NK-92 treated with Interleukin-12 subunit alpha and Interleukin-12 subunit beta, amount 100 ng/mL, for 24 hours (cell line): ENCODE data around the gene SARDH.
"Not testable (repeated sequence)": the region's sequence is repeated elsewhere in the genome, so short reads cannot be mapped to it uniquely, and the experiment has no call there.

Source experiments
- DNase-seq: peaks from one replicate; lab custom pipeline; 2025; lab: John Stamatoyannopoulos, UW

SARDH gene

GRCh38 chr9:133775951-133776905 lies 38.1 kb upstream of the SARDH start:
- DNase-seq = no peak

DNA sequence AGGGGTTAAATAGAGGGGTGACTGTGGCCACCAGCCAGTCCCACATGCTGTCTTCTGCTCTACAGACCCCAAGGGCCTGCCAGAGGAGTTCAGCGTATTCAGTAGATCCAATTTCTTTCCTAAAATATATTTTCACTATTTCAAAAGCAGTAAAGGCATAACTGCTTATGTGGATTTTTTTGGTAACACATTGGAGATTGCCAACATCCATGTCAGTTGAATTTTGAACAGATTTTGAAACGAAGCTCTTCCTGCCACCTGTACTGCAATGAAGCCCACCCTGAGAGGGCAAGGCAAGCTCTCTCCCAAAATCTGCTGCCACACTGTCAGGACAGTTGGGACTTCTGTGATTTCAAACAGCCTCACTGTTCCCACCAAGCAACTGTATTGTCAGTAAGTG lies 37.1 kb upstream of the SARDH start:
- no peak for DNase-seq

DNA sequence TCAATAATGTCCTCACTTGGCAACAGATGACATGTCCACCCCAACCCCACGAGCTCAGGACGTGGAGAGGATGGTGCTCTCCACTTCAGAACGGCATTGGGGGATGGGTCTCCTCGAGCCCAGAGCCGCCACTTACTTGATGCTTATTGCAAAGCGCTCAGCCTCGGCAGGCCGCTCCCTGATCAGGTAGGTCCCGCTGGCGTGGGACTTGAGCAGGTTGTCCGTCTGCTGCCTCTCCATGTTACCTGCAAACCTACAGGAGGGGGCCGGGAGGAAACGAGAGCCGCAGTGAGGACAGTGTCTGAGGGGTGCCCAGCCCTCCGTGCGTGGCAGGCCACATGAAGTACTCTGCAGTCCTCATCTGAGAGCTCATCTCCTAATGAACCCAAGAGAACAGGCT lies 36.6 kb upstream of the SARDH start:
- DNase-seq = no peak

DNA sequence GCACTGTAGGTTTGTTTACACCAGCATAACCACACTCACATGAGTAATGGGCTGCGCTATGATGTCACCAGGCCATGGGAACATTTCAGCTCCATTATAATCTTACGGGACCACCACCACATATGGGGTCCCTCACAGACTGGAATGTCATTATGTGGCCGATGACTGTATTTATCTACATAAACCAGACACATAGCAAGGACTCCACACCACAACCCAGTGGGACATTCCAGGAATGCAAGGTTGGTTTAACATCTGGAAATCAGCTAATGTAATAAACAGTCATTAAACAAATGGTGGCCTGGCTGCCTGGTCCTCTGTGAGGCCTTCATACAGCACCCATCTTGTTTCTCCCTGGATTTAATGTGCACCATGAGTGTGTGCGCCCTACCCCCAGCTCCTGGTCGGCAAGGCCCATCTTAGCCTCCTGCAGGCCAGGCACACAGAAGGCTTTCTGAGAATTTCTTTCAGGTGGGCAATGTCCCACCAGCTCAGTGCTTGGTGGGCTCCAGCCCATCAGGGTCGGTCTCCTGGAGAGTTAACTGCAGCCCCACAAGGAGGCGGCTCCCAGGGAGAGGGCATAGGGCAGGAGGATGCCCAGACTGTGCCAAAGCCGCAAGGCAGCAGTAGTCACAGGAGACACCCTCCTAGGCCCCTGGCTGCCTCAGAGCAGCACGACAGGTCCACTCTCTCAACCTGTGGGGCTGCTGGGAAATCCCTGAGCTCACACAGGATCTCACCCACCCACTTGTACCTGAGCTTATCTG lies 35.9 kb upstream of the SARDH start:
- no peak for DNase-seq

GRCh38 chr9:133772581-133772980 lies 34.4 kb upstream of the SARDH start:
- no peak for DNase-seq

GRCh38 chr9:133771486-133772482 lies 33.6 kb upstream of the SARDH start:
- DNase-seq = no peak

- no peak for DNase-seq
Measured at GRCh38 chr9:133770076-133770777, 32.1 kb upstream of the SARDH start.

GRCh38 chr9:133769511-133770075 lies 31.4 kb upstream of the SARDH start:
- DNase-seq = no peak

GRCh38 chr9:133768859-133769510 lies 30.8 kb upstream of the SARDH start:
- DNase-seq = no peak

GRCh38 chr9:133768371-133768858 lies 30.3 kb upstream of the SARDH start:
- no peak for DNase-seq

DNA sequence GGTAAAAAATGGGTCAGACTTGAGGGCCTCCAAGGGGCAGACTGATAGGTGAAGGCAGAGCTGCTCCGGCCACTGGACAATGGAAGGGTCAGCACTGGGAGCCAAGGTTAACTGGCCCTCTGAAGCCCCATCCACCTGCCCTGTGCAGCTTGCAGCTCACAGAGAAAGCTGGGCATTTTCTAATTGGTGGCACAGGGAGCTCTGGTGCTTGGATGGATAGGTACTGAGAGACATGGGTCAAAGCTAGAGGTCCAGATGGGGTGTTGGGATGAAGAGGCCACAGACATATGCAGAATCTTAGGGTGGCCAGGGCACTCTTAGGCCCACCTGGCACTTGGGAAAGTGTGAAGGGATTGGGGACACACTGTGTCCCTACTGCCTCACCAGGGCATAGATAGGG lies 29.5 kb upstream of the SARDH start:
- DNase-seq = no peak

GRCh38 chr9:133767008-133767407 lies 28.9 kb upstream of the SARDH start:
- no peak for DNase-seq

DNA sequence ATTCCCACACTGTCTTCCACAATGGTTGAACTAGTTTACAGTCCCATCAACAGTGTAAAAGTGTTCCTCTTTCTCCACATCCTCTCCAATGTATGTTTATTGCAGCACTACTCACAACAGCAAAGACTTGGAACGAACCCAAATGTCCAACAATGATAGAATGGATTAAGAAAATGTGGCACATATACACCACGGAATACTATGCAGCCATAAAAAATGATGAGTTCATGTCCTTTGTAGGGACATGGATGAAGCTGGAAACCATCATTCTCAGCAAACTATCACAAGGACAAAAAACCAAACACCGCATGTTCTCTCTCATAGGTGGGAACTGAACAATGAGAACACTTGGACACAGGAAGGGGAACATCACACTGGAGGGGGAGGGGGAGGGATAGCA lies 28.1 kb upstream of the SARDH start:
- not testable (repeated sequence) for DNase-seq

- no peak for DNase-seq
Measured at GRCh38 chr9:133763272-133764183, 25.4 kb upstream of the SARDH start.

DNA sequence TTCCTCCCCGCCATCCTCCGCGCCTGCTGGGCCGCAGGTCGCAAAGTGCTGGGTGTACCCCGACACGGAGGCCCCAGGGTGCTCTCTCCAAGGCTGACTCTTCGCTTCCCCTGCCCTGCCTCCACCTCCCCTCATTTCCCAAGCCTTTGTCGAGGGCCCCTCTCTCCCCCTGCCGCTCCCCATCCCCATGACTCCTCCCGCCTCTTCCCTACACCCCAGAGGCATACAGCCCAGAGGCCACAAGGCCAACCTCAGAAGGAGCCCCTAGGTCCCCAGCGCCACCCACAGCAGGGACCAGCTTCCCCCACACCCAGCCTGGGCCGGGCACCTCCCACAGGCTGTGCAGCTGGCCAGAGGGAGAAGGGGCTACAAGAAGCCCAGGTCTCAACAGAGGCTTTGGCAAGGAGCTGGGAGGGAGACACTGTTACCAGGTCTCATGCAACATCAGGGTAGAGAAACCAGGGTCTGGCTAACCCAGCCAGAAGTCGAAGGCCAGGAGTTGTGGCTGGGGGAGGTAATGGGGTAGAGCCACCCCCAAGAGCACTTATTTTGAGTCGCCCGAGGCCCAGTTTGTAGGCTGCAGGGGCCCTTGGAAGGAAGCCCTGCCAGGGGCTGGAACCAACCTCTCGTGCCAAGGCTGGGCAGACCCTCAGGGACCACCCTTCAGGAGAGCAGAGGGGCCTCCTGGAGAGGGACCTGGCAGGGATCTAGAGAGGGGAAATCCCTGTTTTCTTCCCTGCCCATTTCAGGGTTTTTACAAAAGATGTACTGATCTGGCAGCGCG lies 24.5 kb upstream of the SARDH start:
- DNase-seq = no peak

GRCh38 chr9:133761641-133762248 lies 23.6 kb upstream of the SARDH start:
- no peak for DNase-seq

DNA sequence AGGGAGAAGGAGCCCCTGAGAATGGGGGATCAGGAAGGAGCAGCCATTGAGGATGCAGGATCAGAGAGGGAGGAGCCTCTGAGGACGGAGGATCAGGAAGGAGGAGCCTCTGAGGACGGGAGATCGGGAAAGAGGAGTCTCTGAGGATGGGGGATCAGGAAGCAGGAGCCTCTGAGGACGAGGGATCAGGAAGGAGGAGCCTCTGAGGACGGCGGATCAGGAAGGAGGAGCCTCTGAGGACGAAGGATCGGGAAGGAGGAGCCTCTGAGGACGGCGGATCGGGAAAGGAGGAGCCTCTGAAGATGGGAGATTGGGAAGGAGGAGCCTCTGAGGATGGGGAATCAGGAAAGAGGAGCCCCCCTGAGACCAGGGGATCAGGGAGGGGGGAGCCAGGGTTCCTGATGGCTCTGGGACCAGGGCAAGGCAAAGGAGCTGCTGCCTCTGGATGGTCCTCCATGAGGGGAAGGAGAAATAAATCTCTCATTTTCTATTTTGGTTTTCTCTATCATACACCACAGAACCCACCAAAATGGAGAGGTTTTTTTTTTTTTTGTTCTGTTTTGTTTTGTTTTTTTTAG lies 22.6 kb upstream of the SARDH start:
- no peak for DNase-seq
